GM20431 (cell line): ENCODE results near the gene ABCC6.

Experiments
- in situ Hi-C: fragments of 300-500 bp; cut with MseI, MboI; formaldehyde crosslinking; loops from one replicate; pipeline ENCODE4 v1.15.0; 2020; ENCODE audit warnings: low sequenced_read_pairs; ENCODE audit not compliant: unreplicated experiment

Gene ABCC6

DNA sequence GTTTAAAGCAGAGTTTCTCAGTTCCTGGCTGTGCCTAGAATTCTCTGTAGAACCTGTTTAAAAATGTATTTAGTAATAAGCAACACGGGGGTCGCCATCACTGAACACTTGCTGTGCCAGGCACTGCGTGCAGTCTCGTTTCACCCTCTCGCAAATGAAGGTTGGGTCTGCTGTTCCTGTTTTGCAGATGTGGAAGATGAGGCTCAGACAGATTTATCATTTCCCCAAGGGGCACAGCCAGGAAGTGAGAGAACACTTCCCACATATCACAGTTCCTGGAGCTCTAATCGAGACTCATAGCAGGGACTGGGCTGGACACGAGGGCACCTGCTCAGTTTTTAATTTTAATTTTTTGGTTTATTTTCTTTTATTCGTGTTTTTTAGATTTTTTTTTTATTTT is 122.7 kb downstream of the ABCC6 start:
- in situ Hi-C loops, result no loop called here

DNA sequence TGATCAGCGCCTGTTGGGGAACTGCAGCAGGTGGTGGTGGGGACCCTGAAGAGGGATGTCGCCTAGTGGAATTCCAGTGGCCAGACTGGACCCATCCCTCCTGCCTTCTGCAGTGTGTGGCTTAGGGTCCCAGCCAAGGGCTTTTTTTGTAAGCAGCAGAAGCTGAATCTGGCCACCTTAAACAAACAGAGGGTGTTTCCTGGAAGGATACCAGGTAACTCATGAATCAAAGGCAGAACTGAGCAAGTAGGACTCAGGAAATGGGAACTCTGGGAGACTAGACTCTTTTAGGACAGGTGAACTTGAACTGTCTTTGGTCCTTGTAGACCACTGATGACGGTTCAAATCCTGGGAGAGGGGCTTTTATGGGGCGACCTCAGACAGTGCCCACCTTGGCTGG is 124.0 kb downstream of the ABCC6 start:
- in situ Hi-C loops, result no loop called here
